NT2/D1 (cell line): ENCODE results near the gene CELF5.

ENCODE experiments used
- DNase-seq: peaks from one replicate; pipeline ENCODE4 v3.0.0-alpha.2; 2011; ENCODE audit warnings: low read depth, low spot score
- H3K27me3 ChIP-seq: 2 replicates; pipeline ENCODE4 v1.6.0; 2011; ENCODE audit warnings: mild to moderate bottlenecking; ENCODE audit not compliant: insufficient read length, insufficient read depth
- H3K36me3 ChIP-seq: 2 replicates; pipeline ENCODE4 v1.6.1; 2011; ENCODE audit warnings: mild to moderate bottlenecking, low read length, mixed read lengths; ENCODE audit not compliant: insufficient read depth, insufficient read length
- H3K4me1 ChIP-seq: 2 replicates; pipeline ENCODE4 v1.5.1; 2011; ENCODE audit not compliant: insufficient read depth, insufficient read length
- H3K4me3 ChIP-seq: 2 replicates; pipeline ENCODE4 v1.5.1; 2011; ENCODE audit warnings: low read depth; ENCODE audit not compliant: insufficient read length
- H3K9ac ChIP-seq: 2 replicates; pipeline ENCODE4 v1.6.0; 2011; ENCODE audit warnings: low read depth; ENCODE audit not compliant: insufficient read length
- H3K9me3 ChIP-seq: 2 replicates; pipeline ENCODE4 v1.5.1; 2011; ENCODE audit warnings: mild to moderate bottlenecking, low read length; ENCODE audit not compliant: insufficient read depth
- SUZ12 ChIP-seq: IDR thresholded peaks from 2 replicates; pipeline ENCODE4 v1.6.1; 2011; ENCODE audit not compliant: insufficient read length, insufficient read depth; ENCODE audit errors: extremely low read depth
- YY1 ChIP-seq: IDR thresholded peaks from 2 replicates; pipeline ENCODE4 v1.6.1; 2011; ENCODE audit not compliant: insufficient read length, insufficient read depth
- ZNF274 ChIP-seq: IDR thresholded peaks from 2 replicates; pipeline ENCODE4 v1.6.1; 2011; ENCODE audit warnings: mild to moderate bottlenecking, low read depth, low read length

CELF5 gene

DNA sequence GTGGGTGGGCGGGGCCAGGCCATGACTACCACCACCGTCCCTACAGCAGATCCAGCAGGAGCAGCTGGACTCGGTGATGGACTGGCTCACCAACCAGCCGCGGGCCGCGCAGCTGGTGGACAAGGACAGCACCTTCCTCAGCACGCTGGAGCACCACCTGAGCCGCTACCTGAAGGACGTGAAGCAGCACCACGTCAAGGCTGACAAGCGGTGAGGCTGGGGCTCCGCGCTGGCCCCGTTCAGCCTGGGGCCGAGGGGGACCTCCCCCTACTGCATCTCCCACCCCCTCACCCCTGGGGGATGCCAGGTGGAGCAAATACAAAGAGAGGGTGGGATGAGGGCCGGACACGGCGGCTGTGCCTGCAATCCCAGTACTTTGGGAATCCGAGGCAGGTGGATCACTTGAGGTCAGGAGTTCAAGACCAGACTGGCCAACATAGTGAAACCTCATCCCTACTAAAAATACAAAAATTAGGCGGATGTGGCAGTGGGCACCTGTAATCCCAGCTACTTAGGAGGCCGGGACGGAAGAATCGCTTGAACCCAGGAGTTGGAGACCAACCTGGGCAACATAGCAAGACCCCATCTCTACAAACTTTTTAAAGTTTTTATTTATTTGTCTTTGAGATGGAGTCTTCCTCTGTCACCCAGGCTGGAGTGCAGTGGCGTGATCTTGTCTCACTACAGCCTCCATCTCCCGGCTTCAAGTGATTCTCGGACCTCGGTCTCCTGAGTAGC, 18.1 kb upstream of the CELF5 start:
- Histone ChIP-seq H3K36me3 (peaks cover 82% of the 10 kb centered on the region), H3K4me1 (peaks cover 12% of the 10 kb centered on the region), H3K9me3 (no peaks in the 10 kb centered on the region), H3K9ac (no peak overlapping the region), H3K27me3 (no peaks in the 10 kb centered on the region), H3K4me3 (no peak overlapping the region)
- no peak for TF ChIP-seq YY1
- no peak for TF ChIP-seq ZNF274
- TF ChIP-seq SUZ12, result no peak
- no peak for DNase-seq

- Histone ChIP-seq H3K27me3 (no peaks in the 10 kb centered on the region), H3K9me3 (no peaks in the 10 kb centered on the region), H3K4me1 (peaks cover 11% of the 10 kb centered on the region), H3K36me3 (peaks cover 77% of the 10 kb centered on the region), H3K9ac (no peak overlapping the region), H3K4me3 (no peak overlapping the region)
- no peak for TF ChIP-seq SUZ12
- peak; percentile 39 for DNase-seq
Measured at GRCh38 chr19:3207461-3208242, 16.8 kb upstream of the CELF5 start.

DNA sequence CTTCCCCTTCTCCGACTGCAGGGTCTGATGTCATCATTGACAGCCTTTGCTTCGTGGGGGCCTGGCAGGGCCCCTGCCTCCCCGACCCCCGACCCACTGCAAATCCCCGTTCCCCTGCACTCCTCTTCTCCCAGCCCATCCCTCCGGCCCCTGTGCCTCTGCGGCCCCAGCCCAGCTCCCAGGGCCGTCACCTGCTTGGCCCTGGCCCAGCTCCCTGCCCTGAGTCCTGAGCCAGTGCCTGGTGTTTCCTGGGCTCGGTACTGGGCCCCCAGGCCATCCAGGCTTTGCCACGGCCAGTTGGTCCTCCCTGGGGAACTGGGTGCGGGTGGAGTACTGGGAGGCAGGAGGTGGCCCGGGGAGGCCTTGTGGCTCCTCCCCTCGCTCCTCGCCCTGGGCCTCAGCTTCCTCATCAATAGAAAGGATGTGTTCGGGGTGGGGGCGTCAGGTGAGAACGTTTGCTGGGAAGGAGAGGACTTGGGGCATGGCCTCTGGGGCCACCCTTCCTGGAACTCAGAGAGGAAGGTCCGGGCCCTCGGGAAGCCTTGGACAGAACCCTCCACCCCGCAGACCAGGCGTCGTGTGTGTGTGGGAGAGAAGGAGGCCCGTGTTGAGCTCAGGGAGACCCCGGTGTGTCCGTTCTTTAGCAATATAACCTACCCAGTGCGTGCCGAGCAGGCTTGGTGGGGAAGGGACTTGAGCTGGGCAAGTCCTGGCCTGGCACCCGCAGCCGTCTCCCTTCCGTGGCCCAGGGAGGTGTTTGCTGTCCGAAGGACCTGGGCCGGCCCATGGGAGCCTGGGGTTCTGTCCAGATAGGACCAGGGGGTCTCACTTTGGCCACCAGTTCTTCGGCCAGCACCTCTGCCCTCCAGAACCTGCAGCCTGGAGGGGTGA, 15.9 kb upstream of the CELF5 start:
- Histone ChIP-seq H3K9ac (no peak overlapping the region), H3K36me3 (peaks cover 72% of the 10 kb centered on the region), H3K4me3 (no peak overlapping the region), H3K9me3 (no peaks in the 10 kb centered on the region), H3K27me3 (no peaks in the 10 kb centered on the region), H3K4me1 (peaks cover 9% of the 10 kb centered on the region)
- no peak for DNase-seq
- TF ChIP-seq YY1 (no peak), SUZ12 (no peak), ZNF274 (no peak)

GRCh38 chr19:3210347-3211017, 14.0 kb upstream of the CELF5 start:
- peak; percentile 27 for DNase-seq
- Histone ChIP-seq H3K4me1 (peaks cover 11% of the 10 kb centered on the region), H3K4me3 (no peak overlapping the region), H3K27me3 (no peaks in the 10 kb centered on the region), H3K36me3 (peaks cover 57% of the 10 kb centered on the region), H3K9ac (no peak overlapping the region), H3K9me3 (no peaks in the 10 kb centered on the region)
- TF ChIP-seq YY1 (no peak), ZNF274 (no peak), SUZ12 (no peak)

DNA sequence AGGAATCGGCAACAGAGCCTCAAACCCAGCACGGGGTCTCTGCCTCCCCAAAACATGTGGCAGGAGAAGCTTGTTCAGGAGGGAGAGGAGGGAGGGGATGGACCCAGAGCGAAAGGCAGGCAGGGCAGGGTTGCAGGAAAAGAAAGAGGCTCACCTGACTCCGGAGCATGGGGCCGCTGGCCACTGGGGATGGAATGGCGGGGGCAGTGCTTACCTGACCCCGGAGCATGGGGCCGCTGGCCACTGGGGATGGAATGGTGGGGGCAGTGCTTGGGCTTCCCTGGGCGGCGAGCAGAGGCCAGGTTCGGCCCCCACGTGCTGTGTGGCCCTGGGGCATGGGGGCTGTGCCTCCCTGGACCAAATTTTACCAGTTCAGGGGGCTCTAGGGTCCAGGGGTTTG, 13.3 kb upstream of the CELF5 start:
- peaks cover 52% of the 10 kb centered on the region for H3K36me3 ChIP-seq
- no peak for DNase-seq
- no peak overlapping the region for H3K9ac ChIP-seq
- H3K9me3 ChIP-seq, result no peaks in the 10 kb centered on the region
- no peaks in the 10 kb centered on the region for H3K27me3 ChIP-seq
- H3K4me1 ChIP-seq, result peaks cover 11% of the 10 kb centered on the region
- no peak overlapping the region for H3K4me3 ChIP-seq
- no peak for TF ChIP-seq YY1
- no peak for TF ChIP-seq ZNF274
- no peak for TF ChIP-seq SUZ12

DNA sequence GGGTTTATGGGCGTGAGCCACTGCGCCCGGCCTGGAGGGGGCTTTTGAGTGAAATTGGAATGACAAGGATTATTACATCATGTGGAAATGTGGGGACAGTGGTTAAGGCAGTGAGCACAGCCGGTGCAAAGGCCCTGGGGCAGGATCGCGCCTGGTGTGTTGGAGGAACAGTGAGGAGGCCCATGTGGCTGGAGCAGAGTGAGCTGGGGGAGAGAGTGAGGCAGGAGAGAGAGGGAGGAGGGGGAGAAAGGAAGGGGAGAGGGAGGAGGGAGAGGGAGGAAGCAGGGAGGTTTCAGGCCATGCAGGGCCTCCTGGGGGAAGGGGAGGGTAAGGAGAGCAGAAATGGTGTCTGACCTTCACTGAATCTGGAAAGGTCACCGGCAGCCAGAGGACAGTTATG, 11.3 kb upstream of the CELF5 start:
- DNase-seq, result no peak
- Histone ChIP-seq H3K4me3 (no peak overlapping the region), H3K36me3 (peaks cover 43% of the 10 kb centered on the region), H3K9ac (no peak overlapping the region), H3K9me3 (no peaks in the 10 kb centered on the region), H3K27me3 (no peaks in the 10 kb centered on the region), H3K4me1 (peaks cover 2% of the 10 kb centered on the region)
- no peak for TF ChIP-seq SUZ12
- no peak for TF ChIP-seq ZNF274
- no peak for TF ChIP-seq YY1
